Effector memory CD4-positive, alpha-beta T cell (primary cell): ENCODE data around the gene ABHD16A.

Source experiments
- DNase-seq, 3 donors: peaks; one replicate each; pipeline ENCODE4 v3.0.0-alpha.2; 2020
- H3K27ac ChIP-seq: 2 replicates; pipeline ENCODE4 v1.7.0; 2013; ENCODE audit warnings: mild to moderate bottlenecking, low read length, moderate library complexity; ENCODE audit not compliant: insufficient read depth, poor library complexity, severe bottlenecking
- H3K27me3 ChIP-seq: replicated peaks from 2 replicates; pipeline ENCODE4 v1.7.0; 2013; ENCODE audit warnings: mild to moderate bottlenecking, low read length; ENCODE audit not compliant: insufficient read depth, control insufficient read depth, poor library complexity, severe bottlenecking
- H3K36me3 ChIP-seq: 2 replicates; pipeline ENCODE4 v1.7.0; 2013; ENCODE audit warnings: mild to moderate bottlenecking, low read length, moderate library complexity; ENCODE audit not compliant: control insufficient read depth, insufficient read depth
- H3K4me1 ChIP-seq: 2 replicates; pipeline ENCODE4 v1.7.0; 2013; ENCODE audit warnings: low read length, mild to moderate bottlenecking; ENCODE audit not compliant: control insufficient read depth, insufficient read depth, poor library complexity, severe bottlenecking
- H3K4me3 ChIP-seq: 2 replicates; pipeline ENCODE4 v1.7.0; 2013; ENCODE audit warnings: low read length, low read depth, mild to moderate bottlenecking; ENCODE audit not compliant: insufficient read depth, poor library complexity, severe bottlenecking
- H3K9me3 ChIP-seq: 2 replicates; pipeline ENCODE4 v1.7.0; 2013; ENCODE audit warnings: mild to moderate bottlenecking, low read length, moderate library complexity; ENCODE audit not compliant: control insufficient read depth

ABHD16A gene

DNA sequence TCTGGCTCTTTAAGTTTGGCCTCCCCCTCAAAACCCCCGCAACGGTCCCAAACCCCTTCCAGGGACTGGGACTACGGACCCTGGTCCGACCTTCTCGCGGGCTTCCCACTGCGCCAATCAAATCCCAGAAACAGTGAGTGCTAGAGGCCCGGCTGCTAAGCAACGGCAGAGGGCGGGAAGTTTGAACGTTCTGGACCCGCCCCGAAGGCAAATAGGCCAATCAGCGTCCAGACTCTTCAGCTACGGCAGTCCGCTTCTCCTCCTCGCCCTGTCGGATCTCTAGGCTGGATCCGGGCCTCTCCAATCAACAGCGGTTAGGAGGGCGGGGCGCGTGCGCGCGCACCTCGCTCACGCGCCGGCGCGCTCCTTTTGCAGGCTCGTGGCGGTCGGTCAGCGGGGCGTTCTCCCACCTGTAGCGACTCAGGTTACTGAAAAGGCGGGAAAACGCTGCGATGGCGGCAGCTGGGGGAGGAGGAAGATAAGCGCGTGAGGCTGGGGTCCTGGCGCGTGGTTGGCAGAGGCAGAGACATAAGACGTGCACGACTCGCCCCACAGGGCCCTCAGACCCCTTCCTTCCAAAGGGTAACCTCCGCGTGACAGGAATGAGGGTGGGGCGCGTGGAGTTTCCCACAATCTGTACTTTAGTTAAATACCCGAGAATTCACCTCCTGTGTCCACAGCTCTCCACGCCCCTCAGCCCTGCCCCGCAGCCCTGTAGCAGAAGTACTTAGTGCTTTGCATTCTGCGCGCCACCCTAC, 36.7 kb upstream of the ABHD16A start, which contains the start of gene MSH5:
Gene MSH5 (plus strand): TSS at position 367 of the 758 bp plus-strand sequence. CDS start 462 bp downstream, outside the sequence.
- no peaks in the 10 kb centered on the region for H3K9me3 ChIP-seq
- H3K27ac ChIP-seq: peak within 1 kb of the TSS; percentile 85
- DNase-seq: peak; percentile 91 to 94 (median 91)
- H3K36me3 ChIP-seq: no peaks in the 10 kb centered on the region
- H3K27me3 ChIP-seq: no peaks in the 10 kb centered on the region
- H3K4me3 ChIP-seq: peak within 1 kb of the TSS; percentile 86
- H3K4me1 ChIP-seq: peaks cover 37% of the 10 kb centered on the region

DNA sequence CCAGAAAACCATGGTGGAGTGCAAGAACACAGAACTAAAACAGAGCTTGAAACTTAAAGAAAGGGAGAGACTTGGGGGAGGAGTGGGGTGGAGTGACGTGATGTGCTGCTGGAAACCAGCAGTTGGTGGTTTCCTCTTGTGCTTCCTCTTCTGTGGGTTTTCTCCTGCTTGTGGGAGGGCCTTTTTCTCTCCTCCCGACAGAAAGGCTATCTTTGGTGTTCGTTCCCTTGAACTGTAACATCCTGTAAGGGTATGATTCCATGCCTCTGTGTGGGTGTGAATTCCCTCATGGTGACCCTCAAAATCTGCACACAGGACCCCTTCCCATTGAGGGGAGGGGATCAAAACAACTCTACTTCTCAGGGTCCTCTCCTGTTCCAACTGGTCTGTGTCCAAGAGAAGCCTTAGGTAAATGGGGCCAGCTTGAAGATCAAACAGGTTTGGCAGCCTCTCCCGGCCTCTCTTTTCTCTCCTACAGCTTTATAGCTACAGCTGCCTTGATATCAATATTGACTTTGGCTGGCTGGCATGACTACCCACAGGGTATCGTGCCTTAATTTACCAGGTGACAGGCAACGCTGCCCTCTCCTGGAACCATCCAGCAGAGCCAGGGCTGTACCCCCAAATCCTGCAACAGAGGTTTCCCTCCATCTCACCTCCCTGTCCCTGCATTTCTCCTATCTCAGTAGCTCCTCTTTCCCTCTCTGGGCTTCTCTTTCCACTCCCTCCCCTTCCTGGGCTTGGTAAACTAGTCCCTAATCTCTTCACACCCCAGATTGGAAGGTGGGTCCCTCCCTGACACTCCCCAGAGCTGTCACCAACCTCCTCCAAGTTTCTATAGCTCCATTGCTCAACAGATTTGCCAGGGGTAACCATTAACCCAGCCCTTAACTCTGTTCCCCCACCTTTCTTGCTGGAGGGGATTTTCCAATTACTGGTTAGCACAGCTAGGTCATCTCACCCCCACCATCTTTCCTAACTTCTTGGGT, 35.2 kb upstream of the ABHD16A start:
- H3K9me3 ChIP-seq: no peaks in the 10 kb centered on the region
- H3K27ac ChIP-seq: peak overlapping the region; percentile 85
- DNase-seq: peak; percentile 54 to 68 (median 62)
- peak overlapping the region; percentile 41 for H3K4me3 ChIP-seq
- H3K4me1 ChIP-seq: peaks cover 50% of the 10 kb centered on the region
- no peaks in the 10 kb centered on the region for H3K27me3 ChIP-seq
- peaks cover 6% of the 10 kb centered on the region for H3K36me3 ChIP-seq

DNA sequence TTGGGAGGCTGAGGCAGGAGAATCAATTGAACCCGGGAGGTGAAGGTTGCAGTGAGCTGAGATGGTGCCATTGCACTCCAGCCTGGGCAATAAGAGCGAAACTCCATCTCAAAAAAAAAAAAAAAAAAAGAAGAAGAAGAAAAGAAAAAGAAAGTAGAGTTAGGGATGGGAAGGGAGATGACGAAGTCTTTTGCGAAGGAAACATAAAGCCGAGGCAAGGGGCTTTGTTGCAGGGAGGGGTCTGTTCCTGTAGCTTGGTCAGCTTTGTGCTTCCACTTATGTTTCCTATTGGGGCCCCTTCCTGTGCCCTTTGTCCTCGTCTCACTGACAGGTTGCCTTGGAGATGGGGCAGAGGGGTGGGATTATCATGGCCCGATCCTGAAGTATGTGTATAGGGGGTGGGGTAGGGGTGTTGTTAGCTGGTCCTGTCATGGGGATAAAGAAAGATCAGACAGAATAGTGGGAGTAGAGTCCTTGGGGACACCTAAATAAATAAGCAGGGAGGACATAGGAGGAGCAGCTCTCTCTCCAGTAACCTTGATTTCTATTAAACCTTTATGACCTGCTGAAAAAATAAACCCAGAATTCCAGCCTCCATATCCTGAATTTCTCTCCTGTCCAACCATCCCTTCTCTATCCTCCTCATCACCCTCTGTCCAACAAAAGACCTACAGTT, 34.3 kb upstream of the ABHD16A start:
- Histone ChIP-seq H3K4me1 (peaks cover 50% of the 10 kb centered on the region), H3K27ac (peak overlapping the region; percentile 85), H3K36me3 (peaks cover 10% of the 10 kb centered on the region), H3K27me3 (no peaks in the 10 kb centered on the region), H3K4me3 (peak overlapping the region; percentile 41), H3K9me3 (no peaks in the 10 kb centered on the region)
- DNase-seq: peak in 1 of 3 donors; percentile 8

DNA sequence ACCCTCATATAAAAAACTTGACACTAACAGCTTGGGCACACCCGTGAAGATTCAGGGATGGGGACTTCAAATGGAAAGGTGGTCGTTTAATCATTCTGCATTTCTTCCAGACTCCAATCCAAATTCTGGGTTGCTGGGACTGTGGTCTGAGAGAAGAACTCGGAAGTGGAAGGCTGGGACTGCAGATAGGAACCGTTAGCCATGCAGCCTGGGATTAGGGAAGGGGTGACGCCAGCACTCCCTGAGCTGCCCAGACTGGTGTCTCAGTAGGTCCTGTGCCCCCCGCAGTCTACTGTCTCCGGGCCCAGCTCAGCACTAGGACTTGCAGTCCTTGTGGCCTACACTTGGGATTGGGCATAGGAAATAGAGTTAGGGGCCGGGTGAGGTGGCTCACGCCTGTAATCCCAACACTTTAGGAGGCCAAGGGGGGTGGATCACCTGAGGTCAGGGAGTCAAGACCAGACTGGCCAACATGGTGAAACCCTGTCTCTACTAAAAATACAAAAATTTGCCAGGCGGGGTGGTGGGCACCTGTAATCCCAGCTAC, 33.7 kb upstream of the ABHD16A start:
- Histone ChIP-seq H3K27ac (peak overlapping the region; percentile 85), H3K36me3 (peaks cover 16% of the 10 kb centered on the region), H3K4me3 (peak overlapping the region; percentile 66), H3K27me3 (no peaks in the 10 kb centered on the region), H3K9me3 (no peaks in the 10 kb centered on the region), H3K4me1 (peaks cover 50% of the 10 kb centered on the region)
- no peak for DNase-seq

DNA sequence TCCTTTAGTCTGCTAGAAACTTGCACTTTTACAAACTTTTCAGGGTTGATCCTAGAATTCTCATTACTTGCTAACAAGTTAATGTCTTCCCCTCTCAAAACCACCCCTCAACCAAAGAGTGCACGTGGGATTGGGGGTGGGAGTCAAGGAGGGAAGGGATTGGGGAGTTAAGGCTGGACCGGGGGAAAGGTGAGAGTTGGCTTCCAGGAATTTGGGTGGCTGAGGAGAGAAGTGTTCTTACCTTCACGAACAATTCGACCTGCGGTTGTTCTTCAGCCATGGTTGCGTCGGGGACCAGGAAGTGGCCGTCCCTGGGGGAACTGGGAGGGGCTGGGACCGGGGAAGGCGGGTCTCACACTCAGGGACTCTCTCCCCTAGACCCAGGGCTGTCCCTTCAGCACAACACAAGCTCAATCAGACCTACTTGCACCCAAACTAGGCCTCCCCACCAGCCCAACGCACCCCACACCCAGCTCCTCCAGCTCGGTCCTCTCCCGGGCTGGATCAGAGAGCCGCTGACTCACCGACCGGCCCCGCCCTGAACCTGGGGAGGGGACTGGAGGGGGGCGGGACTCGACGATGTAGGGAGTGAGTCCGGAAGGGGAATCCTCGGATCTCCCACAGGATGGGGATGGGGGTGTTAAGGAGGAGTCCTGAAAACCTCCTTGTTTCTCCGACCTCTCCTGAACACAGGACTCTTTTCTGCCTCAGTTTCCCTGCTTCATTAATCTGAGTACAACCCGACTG, 33.1 kb upstream of the ABHD16A start, which contains the start of gene CLIC1:
Gene CLIC1 (minus strand): TSS at position 510 of the 747 bp plus-strand sequence. CDS start 230 bp downstream, at position 280.
- peak; percentile 60 to 64 (median 64) for DNase-seq
- no peaks in the 10 kb centered on the region for H3K27me3 ChIP-seq
- no peaks in the 10 kb centered on the region for H3K9me3 ChIP-seq
- peaks cover 21% of the 10 kb centered on the region for H3K36me3 ChIP-seq
- peak within 1 kb of the TSS; percentile 66 for H3K4me3 ChIP-seq
- H3K4me1 ChIP-seq: peaks cover 50% of the 10 kb centered on the region
- peak within 1 kb of the TSS; percentile 85 for H3K27ac ChIP-seq

DNA sequence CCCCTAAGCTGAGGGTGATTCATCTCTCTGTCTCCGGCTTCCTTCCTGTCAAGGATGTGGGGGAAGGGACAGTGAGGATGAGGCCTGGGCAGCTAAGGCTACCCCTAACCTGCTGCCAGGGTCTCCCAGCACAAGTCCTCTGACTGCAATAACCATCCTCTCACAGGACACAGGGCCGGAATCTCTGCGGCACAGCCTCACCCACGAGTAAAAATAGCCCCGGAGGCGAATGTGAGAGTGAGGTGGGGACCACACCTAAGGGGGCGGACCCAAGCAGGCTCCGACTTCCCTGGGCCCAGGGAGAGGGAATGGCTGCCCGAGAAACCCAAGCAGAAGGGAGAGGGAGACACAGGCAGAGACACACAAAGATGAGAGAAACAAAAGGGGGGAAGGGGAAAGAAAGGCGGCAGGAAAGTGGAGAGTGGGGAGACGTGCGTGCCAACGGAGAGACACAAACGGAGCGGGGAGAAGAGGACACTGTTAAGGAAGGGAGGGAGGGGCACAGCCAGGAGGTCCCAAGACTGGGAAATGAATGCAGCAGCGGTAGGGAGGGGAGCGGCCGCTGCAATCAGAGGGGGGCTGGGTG, 31.8 kb upstream of the ABHD16A start:
- peak in 2 of 3 donors; percentile 51 to 60 for DNase-seq
- Histone ChIP-seq H3K4me1 (peaks cover 47% of the 10 kb centered on the region), H3K4me3 (peak overlapping the region; percentile 66), H3K27me3 (no peaks in the 10 kb centered on the region), H3K36me3 (peaks cover 21% of the 10 kb centered on the region), H3K27ac (peak overlapping the region; percentile 85), H3K9me3 (no peaks in the 10 kb centered on the region)

DNA sequence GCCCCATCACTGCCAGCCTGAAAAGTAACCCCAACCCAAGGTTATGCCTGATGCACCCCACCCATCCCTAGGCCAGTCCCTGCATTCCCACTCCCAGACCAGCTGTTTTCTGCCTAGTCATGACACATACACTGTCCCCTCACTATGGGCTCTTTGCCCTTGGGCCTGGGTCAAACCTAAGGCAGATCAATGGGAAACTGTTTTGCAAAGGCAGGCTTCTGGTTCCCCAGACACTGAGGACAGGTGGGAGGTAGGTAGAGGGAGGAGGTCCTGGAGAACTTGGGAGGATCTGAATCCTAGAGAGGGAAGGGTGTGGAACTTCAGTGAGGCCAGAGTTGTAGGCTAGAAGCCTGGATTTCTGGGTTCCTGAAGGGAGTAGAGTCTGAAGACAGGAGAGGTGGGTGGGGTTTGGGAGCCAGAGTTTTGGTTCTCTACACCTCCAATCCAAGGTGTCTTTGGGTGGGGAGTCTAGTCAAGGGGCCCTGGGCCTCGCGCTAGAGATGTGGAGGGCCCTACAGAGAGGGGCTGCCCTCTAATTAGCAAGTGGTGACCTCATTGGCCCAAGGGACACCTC, 31.2 kb upstream of the ABHD16A start:
- no peaks in the 10 kb centered on the region for H3K27me3 ChIP-seq
- peaks cover 50% of the 10 kb centered on the region for H3K4me1 ChIP-seq
- peak overlapping the region; percentile 85 for H3K27ac ChIP-seq
- H3K9me3 ChIP-seq: no peaks in the 10 kb centered on the region
- peaks cover 21% of the 10 kb centered on the region for H3K36me3 ChIP-seq
- DNase-seq: peak in 1 of 3 donors; percentile 51
- peak overlapping the region; percentile 66 for H3K4me3 ChIP-seq

DNA sequence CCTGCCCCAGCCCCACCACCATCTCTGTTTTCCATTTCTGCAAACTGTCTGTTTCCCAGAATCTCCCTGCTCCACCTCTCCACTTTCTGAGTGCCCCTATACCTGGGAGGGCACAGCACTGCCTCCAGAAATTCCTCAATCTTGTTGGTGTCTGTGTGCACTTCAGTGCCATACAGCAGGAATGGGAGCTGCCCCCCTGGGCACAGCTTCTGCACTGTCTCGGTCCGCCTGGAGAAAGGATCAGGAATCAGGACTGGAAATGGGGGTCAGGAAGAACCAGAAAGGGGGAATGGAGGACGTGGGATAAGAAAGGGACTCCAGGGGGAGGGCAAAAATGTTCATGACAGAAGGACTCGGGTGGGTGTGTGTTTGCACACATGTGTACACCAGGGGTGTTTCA, 30.6 kb upstream of the ABHD16A start:
- no peak overlapping the region for H3K4me3 ChIP-seq
- no peaks in the 10 kb centered on the region for H3K27me3 ChIP-seq
- H3K4me1 ChIP-seq: peaks cover 50% of the 10 kb centered on the region
- H3K9me3 ChIP-seq: no peaks in the 10 kb centered on the region
- peak overlapping the region; percentile 85 for H3K27ac ChIP-seq
- DNase-seq: no peak
- H3K36me3 ChIP-seq: peaks cover 21% of the 10 kb centered on the region
